D721Med (cell line): ENCODE measurements around the gene DES.

ENCODE experiments used
- DNase-seq: peaks from one replicate; pipeline ENCODE4 v3.0.0; 2011; ENCODE audit warnings: low spot score; ENCODE audit not compliant: insufficient read length
- FAIRE-seq: peaks from 2 replicates; lab custom pipeline; 2011; peaks lifted over from hg19 to GRCh38; lab: Jason Lieb, UNC
- CTCF ChIP-seq: IDR thresholded peaks from 2 replicates; pipeline ENCODE4 v1.5.1; 2012; ENCODE audit warnings: mild to moderate bottlenecking, control low read depth; ENCODE audit not compliant: insufficient read depth; ENCODE audit errors: missing control alignments

The DES gene

GRCh38 chr2:219418155-219419011, at the start of gene DES:
Gene DES, plus strand, starts transcription at chr2:219418377. Its CDS starts 86 bp downstream, at chr2:219418463.
- DNase-seq (no peak), FAIRE-seq (no peak)
- no peak for TF ChIP-seq CTCF

DNA sequence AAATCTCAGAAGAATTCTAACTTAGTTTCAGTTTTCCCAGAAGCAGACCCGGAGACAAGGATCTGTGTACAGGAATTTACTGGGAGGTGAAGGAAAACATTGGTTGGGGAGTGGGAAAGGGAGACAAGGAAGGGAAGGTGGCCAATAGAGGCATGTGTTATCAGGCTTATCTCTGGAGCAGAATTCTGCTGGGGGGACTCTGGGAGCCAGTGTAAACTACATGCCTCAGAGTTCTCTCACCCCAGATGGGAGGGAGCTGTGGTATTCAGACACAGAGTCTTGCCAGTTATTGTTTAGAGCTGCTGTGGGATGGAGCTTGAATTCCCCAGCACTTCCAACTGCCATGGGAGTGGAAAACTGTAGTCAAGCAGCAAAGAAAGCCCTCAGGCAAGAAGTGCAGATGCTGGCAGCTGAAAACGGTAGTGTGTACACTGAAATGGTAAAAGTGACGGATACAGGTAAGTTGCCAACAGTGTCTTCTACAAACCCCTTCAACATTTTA, 49.4 kb upstream of the DES start:
- FAIRE-seq (no peak), DNase-seq (no peak)
- TF ChIP-seq CTCF = no peak

DNA sequence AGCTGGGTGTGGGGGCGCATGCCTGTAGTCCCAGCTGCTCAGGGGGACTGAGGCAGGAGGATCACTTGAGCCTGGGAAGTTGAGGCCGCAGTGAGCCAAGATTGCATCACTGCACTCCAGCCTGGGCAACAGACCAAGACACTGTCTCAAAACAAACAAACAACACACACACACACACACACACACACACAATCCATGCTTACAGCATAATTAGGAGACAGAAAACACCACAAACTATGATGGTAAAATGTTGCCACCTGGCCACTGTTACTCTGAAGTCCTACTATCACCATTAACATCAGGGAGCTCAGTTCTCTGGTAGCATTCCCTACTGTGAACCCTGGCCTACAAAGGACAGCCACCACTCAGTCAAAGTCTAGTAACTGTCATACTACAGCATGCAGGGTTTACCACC, 48.7 kb upstream of the DES start:
- FAIRE-seq = no peak

DNA sequence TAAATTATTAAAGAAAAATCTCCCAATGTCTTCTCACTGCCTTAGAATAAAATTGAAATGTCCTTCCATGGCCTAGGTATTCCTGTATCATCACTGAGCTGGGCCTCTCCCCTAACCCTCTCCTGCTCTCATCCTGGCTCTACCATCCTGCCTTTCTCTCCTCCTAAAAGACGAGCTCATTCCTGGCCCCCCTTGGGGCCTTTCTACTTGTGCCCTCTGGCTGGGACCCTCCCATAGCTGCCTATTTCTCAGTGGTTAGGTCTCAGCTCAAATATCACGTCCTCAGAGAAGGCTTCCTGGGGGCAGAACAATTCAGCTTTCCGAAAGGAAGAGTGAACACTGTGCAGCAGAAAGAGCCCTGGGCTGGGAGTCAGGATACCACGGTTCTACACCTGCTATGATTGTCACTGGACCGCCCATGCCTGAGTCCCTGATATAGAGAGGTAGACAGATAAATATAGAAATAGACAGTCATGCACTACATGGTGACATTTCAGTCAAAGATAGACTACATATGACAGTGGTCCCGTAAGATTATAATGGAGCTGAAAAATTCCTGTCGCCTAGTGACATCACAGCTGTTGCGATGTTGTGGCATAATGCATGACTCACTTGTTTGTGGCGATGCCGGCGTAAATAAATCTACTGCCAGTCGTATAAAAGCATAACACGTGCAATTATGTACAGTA, 39.9 kb upstream of the DES start:
- no peak for TF ChIP-seq CTCF
- no peak for FAIRE-seq
- no peak for DNase-seq

More for the DNA sequence above, 48.7 kb upstream of the DES start:
- DNase-seq = no peak
- TF ChIP-seq CTCF = no peak

DNA sequence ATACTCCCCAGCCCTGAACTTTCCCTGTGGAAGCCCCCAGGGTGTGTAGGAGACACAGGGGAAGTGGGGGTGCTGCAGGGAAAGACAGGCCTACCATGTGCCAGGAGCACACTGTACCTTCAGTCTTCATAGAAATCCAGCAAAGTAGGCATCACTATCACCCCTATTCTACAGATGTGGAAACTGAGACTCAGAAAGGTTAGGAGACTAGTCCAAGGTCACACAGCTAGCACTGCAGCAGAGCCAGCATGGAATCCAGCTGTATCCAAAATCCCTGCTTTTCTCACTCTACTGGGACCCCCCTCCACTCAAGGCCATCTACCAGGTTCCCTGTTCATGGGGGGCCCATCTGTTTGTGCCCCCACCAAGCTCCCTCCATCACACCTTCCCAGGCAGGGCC, 37.3 kb upstream of the DES start:
- TF ChIP-seq CTCF = no peak
- no peak for DNase-seq

GRCh38 chr2:219381448-219381847, 36.7 kb upstream of the DES start:
- FAIRE-seq = no peak
- TF ChIP-seq CTCF = no peak
- DNase-seq = no peak

More for the DNA sequence above, 37.3 kb upstream of the DES start:
- FAIRE-seq = no peak
